HG03432 (cell line): ENCODE results near the gene SERPINA5.

Experiments
- ATAC-seq: cut with Tn5 transposase; IDR thresholded peaks from one replicate; pipeline ENCODE4 v1.9.1; 2021; ENCODE audit warnings: mild to moderate bottlenecking, moderate library complexity; ENCODE audit not compliant: unreplicated experiment

Gene SERPINA5

DNA sequence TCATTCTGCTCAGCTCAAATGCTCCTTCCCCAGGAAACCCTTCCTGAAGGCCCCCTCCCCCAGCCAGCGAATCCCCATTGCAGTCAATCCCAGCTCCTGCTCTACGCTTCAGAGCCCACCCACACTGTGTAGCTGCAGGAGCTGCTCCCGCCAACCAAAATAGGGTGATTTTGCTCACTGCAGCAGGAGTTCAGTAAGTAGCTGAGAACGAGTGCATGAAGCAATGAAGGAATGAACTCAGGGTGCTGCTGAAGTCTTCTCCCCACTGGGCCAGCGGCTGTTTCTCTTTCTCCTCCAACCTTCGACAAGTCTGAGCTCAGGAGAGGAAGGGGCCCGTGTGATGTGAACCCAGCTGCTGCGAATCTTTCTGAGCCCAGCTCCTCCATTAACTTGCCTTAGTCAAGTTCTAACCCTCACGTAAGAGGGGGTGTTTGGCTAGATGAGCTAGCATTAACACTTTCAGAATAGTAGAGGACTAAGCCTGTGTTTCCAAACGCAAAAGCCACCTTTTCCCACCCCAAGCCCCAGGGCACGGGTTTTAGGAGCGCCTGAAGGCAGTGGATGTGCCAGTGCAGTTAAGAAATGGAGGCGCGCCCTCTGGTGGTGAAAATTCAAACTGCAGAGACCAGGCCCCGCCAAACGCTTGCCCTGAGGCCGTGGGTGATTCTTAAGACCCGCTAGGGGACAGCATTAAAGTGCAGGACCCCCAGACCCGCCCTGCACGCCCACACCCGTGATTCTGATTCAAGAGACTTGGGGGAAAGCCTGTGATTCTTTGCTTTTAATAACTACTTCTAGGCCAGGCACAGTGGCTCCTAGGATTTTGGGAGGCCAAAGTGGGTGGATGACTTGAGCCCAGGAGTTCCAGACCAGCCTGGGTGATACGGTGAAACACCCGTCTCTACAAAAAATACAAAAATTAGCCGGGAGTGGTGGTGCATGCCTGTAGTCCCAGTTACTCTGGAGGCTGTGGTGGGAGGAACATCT lies 31.9 kb upstream of the SERPINA5 start:
- ATAC-seq, result peak; percentile 57

DNA sequence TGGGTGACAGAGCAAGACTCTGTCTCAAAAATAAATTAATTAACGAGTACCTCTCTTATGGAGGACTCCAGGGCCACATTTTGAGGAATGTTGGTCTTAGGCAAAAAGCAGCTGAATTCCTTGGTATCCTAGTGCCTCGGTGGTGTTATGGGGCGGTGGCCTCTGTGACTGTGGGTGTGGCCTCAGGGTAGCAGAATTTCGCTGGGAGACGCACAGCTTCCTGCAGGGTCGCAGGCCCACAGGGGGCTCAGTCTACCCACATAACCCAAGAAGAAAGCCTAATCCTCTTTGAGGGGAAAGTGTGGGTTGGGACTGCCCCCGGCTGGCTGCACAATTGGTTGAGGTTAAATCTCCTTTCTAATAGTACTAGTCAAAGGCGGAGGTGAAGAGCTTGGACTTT lies 31.2 kb upstream of the SERPINA5 start:
- ATAC-seq, result no peak

DNA sequence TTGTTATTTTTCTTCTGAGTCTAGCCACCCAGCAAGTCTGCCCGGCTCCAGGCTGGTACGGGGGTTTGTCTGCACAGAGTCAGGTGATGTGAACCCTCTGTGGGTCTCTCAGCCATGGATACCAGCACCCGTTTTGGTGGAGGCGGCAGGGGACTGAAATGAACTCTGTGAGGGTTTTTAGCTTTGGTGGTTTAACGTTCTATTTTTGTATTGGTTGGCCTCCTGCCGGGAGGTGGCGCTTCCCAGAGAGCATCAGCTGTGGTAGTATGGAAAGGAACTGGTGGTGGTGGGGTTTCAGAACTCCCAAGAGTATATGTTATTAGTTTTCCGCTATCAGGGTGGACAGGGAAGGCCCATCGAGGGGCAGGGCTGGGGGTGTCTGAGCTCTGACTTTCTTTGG lies 25.2 kb upstream of the SERPINA5 start:
- no peak for ATAC-seq

DNA sequence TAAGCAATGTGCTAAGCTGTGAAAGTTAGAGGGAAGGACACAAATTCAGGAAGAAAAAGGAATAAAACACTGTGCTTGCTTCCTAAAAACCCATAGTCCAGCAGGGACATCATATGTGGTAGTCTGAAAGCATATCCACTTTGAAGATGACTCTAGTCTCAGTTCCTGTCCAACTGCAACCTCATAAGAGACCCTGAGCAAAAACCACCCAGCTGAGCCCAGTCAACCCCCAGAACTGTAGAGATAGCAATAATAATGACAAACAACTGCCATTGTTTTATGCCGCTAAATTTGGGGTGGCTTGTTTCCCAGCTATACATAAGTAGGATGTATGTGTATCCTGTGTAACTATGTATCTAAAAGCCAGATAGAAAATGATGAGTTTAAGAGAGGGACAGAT lies 23.9 kb upstream of the SERPINA5 start:
- ATAC-seq, result no peak

DNA sequence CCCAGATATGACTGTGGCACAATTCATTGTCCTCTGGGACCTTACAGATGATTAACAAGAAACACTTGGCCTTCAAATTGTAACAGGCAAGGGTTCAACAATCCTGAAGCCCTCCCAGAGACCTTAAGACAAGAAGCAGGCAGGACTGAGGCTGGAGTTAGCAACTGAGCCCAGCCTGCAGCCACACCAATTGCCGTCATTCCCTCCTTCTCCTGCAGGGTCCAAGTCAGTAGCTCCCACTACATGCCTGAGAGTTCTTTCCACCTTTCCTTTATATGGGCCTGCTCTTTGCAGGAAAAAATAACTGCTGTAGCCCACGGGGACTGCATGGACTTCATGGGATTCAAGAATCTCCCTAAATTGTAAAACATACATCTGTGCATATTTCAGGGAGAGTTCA lies 22.4 kb upstream of the SERPINA5 start:
- no peak for ATAC-seq

DNA sequence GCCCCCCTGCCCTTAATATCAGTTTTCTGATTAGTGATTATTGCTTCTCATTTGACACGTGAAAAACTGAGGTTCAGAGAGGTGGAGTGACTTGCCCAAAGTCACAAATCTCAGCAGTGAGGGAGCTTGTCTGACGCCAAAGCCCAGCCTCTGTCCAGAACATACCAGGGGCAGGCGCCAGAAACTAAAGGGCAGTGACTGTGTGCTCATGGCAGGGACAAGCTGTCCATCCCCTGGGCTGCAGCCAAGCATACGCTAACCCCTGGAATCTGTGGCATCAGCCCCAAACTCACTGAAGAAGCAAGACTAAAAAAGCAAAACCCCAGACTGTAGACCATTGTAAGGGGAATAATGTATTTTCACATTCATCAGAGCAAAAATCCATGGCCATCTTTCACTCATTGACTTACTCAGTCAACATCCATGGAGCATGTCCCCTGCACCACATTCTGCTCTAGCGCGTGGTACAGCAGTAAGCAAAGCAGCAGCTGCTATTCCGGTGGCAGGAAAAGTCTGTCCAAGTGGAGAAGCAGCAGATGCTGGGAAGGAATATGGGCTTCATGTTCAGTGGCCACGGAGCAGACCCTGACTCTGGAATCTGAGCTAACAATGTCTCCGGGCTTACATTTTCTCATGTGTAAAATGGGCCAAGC lies 21.5 kb upstream of the SERPINA5 start:
- no peak for ATAC-seq

DNA sequence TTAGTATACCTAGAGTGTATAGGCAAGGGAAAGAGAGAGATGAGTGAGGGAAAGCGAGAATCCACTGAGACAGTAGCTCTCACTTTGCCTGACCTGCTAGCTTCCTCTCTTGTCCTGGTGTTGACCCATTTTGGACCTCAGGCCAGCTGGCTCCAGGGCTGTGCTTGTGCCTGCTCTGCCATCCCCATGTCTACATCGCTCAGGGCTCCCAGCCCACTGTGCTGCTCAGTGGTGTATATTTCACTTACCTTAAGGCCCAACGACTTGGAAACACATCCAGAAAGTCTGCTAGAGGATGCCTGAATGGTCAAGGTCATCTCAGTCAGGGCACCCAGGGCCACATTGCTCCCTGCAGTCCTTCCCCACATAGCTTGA lies 20.9 kb upstream of the SERPINA5 start:
- ATAC-seq, result no peak

DNA sequence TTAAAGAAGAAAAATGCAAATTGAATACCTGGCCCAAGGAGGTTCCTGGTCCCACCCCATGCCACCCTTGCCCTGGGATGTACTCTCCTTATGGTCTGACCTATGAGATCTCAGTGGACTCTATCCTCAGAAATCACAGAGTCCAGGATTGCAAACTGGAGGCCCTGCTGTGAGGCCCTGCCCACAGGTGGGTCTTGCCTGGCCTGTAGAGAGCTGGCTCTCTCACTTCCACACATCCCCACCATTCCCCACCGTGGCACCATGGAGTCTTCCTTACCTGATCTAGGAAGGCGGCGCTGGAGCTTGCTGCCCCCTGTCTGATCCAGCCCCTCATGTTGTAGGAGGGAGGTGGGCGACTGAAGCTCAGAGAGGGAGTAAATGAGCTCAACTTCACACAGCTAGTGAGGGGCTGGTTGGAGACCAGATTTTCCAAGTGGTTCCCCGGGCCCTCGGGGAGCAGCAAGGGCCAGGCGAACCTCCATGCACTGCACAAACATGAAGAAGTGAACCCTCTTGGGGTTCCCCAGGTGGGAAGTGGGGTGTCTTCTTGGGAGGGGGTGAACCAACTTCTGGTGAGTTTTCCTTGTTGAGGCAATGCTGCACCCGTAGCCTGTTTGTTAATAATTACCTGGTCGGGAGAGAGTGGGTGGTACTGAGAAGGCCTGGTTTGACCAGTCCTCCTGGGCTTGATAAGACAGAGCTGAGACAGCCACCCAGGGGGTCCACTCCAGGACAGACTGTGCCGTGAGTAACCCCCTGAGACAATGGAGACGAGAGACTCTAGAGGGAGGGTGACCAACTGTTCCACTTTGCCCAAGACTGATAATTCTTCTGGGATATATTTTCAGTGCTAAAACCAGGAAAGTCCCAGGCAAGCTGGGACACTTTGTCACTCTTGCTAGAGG lies 20.2 kb upstream of the SERPINA5 start, which contains the start of gene SERPINA4:
SERPINA4 (plus strand) TSS at position 692 of the 905 bp plus-strand sequence. CDS start 2,041 bp downstream, outside the sequence.
- ATAC-seq, result no peak

DNA sequence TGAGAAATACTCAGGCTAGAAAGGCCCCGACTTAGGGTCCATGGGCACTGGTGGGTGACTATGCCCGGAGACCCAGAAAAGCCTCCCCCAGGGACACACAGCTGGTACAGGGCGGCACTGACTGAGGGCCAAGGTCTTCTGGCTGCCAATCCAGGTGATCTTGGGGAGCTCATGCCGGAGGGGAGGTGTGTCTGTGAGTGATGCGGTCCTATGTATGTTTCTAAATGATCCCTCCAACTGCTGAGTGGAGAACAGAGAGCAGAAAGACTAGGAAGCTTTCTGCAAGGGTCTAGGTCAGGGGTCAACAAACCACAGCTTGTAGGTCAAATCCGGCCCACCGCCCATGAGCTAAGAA lies 19.6 kb upstream of the SERPINA5 start:
- no peak for ATAC-seq

DNA sequence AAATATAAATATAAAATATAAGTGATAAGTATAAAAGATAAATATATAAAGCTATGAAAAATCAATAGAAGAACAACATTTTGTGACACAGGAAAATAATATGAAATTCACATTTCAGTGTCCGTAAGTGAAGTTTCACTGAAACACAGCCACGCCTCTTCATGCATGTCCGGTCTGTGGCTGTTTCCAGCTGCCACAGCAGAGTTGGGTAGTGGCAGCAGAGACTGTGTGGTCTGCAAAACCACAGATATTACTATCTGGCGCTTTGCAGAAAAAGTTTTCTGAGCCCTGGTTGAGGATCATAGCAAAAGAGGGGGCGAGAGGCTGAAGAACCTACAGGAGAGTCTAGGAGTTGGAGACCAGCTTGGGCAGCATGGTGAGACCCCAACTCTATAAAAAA lies 19.2 kb upstream of the SERPINA5 start:
- ATAC-seq, result no peak

DNA sequence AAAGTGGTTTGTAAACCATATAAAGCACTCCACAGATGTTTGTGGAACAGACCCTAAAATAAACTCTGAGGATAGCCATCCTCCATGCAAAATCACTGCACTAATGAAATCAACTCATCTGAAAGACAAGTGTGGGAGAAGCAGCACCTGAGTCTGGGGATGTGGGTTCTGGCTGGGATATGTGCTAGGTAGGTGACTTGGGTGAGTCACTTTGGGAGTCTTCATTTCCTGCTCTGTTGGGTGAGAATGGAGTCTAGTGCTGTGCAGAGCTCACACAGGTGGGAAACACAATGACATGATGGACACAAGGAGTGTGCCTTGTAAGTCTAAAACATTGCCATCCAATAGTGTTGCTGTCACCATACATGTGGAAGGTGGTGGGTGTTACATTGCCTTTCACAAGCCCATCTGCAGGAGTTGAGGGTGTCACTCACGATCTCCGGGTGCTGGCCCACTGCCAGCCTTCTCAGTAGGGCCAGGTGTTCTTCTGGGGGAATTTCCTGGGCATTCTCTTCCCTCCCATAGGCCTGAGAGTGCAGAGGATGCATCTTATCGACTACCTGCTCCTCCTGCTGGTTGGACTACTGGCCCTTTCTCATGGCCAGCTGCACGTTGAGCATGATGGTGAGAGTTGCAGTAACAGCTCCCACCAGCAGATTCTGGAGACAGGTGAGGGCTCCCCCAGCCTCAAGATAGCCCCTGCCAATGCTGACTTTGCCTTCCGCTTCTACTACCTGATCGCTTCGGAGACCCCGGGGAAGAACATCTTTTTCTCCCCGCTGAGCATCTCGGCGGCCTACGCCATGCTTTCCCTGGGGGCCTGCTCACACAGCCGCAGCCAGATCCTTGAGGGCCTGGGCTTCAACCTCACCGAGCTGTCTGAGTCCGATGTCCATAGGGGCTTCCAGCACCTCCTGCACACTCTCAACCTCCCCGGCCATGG lies 18.0 kb upstream of the SERPINA5 start:
- no peak for ATAC-seq

DNA sequence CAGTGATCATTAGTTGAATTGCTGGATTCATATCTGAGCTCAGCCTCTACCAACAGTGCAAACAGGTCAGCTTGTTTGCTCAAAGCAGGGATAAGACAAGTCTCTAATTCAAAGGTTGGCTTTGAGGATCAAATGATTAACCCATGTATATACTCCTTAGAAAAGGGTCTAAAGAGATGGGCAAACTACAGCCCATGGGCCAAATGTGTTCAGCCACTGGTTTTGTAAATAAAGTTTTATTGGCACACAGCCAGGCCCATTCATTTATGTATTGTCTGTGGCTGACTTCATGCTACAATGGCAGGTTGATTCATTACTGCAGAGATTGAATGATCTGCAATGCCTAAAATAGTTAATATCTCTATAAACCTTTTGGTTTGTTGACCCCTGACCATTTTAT lies 16.8 kb upstream of the SERPINA5 start:
- no peak for ATAC-seq

DNA sequence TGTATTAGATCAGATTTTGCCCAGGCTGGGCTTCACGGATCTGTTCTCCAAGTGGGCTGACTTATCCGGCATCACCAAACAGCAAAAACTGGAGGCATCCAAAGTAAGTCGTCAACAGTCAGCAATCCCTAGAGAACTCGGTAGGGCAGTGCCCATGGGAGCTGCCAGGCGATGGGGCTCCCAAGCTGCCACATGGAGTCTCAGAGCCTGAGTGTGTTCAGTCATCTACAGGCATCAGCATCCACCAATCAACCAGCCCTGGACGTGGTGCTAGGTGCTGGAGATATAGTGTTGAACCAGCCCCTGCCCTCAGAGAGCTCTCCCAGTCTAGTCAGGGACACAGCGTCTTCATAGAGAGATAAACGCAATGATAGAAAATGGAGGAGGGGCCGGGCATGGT lies 13.0 kb upstream of the SERPINA5 start:
- no peak for ATAC-seq

DNA sequence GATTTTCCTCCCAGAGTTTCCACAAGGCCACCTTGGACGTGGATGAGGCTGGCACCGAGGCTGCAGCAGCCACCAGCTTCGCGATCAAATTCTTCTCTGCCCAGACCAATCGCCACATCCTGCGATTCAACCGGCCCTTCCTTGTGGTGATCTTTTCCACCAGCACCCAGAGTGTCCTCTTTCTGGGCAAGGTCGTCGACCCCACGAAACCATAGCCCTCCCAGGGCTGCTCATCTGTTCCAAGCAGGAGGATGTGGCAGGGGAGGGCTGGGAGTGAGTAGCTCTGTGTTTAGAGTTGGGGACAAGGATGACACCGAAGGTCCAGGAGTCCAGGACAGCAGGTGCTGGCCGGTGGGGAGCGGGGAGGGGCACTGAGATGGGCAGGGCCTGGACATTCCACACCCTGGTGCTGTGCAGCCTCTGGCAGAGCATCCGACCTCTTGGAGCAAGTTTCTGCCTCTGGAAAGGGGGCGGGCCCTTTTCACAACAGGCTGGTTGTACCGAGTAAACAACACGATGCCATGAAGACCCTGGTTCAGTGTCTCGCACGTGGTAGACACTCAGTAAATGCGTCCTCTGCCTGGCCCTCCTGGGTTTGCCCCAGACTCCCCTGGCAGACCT lies 11.7 kb upstream of the SERPINA5 start:
- ATAC-seq, result no peak

DNA sequence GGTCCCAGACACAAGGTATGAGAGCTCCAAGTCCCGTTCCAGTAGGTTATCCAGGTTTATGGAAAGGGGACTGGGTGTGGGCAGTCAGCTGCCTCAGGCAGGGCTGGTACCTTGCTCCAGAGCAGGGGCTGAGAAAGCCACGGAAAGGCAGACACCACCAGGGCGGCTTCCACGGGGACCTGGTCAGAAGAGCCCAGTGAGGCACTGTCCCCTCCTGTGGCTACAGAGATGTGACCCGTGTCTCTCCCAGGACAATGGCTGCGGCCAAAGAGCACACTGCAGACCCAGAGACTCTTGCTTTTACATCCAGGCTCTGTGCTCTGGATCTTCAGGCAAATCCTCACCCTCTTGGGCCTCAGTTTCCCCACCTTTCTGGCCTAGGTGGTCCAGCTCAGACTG lies 11.2 kb upstream of the SERPINA5 start:
- ATAC-seq, result no peak

DNA sequence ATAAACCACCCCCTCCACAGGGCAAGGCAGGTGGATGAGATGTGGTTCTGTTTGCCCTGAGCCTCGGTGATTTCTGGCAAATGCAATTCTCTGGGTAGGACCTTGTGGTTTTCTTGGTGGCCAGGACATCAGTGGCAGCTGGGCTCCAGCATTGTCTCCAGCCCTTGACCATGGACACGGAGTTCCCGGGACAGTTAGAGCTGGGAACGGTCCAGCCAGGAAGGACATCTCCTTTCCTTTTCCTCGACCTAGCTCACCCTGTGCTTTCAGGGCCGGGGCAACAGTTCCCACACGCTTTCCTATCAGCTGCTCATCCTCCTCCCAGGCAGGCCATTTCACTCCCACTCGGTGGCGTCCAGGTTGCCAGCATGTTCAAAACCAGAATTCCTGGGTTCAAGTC lies 10.8 kb upstream of the SERPINA5 start:
- ATAC-seq, result no peak

DNA sequence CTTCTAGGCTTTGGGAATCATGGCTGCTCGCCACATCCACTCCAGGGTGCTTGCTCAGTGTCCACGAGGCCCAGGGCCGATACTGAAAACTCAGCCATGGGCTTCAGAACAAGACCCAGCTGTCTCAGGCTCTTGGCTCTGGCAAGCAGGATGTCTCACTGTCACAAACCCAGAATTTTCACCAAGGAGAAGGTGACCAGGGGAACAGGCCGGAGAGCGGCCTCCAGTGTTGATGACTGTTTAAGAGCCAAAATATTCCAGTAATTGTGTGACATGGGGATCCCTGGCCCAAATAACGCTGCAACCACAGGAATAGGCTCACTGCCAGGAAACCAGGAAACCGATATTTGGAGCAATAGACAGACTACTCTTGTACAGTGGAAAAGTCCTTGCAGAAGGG lies 9.8 kb upstream of the SERPINA5 start:
- no peak for ATAC-seq

DNA sequence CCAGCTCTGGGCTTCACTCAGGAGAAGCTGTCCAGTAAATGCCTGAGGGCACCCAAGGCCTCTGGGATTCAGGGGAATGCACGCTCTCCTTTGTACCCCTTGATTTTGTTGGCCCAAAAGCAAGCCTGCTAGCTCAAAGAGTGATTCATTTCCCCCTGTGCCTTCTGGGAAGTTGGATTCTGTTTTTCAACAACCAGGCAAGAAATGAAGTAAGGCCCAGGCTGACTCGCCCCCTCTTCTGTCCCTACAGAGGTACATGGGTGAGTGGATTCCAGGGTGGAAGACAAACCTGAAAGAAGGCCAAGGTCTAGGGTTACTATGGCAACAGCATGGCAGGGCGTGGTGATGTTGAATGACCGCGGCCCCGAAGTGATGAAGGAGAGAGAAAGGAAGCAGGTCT lies 9.3 kb upstream of the SERPINA5 start:
- ATAC-seq, result no peak

DNA sequence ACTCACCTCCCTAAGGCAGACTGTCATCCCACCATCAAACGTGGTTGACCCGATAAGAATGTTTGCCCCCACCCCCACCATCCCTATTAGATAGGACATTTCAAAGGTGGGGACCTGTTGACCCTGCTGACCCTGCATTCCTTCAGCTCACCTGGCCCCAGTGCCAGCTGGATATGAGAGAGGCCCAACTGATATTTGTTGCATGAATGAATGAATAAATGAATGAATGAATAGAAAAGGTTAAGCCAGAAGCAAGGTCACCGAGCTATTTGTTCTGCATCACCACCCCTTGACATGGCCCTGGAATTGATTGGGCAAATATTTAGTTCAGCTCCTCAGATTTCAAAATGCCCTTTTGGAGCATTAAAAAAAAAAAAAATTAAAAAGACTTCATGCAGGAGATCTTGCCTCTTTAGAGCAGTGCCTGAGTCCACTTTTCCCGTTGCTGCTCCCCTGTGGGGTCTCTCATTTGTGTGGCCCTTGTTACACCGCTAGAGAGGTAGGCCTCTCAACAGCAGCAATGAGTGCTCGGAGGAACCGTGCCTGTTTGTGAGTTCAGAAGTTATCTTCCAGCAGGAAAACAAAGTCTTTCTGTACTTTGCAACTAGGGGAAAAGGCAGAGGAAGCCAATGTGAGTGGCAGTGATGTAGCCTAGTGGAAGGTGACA lies 8.5 kb upstream of the SERPINA5 start:
- no peak for ATAC-seq
